GM12801 (cell line): Measurements from ENCODE around the gene HOTAIR.

ENCODE experiments used
- CTCF ChIP-seq: IDR thresholded peaks from one replicate; pipeline ENCODE4 v1.5.1; 2011; ENCODE audit warnings: control low read depth; ENCODE audit not compliant: insufficient read length; ENCODE audit errors: extremely low read depth

Gene HOTAIR

GRCh38 chr12:53970451-53970850 lies 4.3 kb downstream of the HOTAIR start:
- TF ChIP-seq CTCF: no peak

GRCh38 chr12:53969588-53970259 lies 5.0 kb downstream of the HOTAIR start:
- TF ChIP-seq CTCF: no peak

- no peak for TF ChIP-seq CTCF
Observed at GRCh38 chr12:53968214-53969127, 6.3 kb downstream of the HOTAIR start.

GRCh38 chr12:53967421-53967925 lies 7.3 kb downstream of the HOTAIR start:
- TF ChIP-seq CTCF: no peak

- TF ChIP-seq CTCF: no peak
Observed at GRCh38 chr12:53966385-53967133, 8.2 kb downstream of the HOTAIR start.

GRCh38 chr12:53966085-53966384 lies 8.7 kb downstream of the HOTAIR start:
- no peak for TF ChIP-seq CTCF

- TF ChIP-seq CTCF: no peak
Observed at GRCh38 chr12:53965281-53966084, 9.3 kb downstream of the HOTAIR start.
